Lower leg skin (tissue), 4 donors: ENCODE data around the gene MID1. TPM values are rescaled to one million over a fixed set of nuclear protein-coding genes. Genes with fewer than 3 reads are reported as not detected.

ENCODE experiments used
- DNase-seq, 2 donors: peaks; one replicate each; pipeline ENCODE4 v3.0.0-alpha.2; 2019; ENCODE audit warnings: low spot score in 2 of 2
- H3K4me3 ChIP-seq: fragments of 200-600 bp; sonication (generic); 2 replicates; pipeline ENCODE4 v1.5.1; 2017; ENCODE audit warnings: mild to moderate bottlenecking, low read depth; ENCODE audit not compliant: poor library complexity, severe bottlenecking
- CTCF ChIP-seq, 3 donors: fragments of 450-650 bp; IDR thresholded peaks; one replicate each; pipeline ENCODE4 v1.5.1; 2016; ENCODE audit warnings: antibody characterized with exemption in 3 of 3, mild to moderate bottlenecking in 3 of 3, moderate library complexity in 2 of 3
- POLR2A ChIP-seq, 2 donors: fragments of 450-650 bp; IDR thresholded peaks; one replicate each; pipeline ENCODE4 v1.6.1; 2016 to 2017; ENCODE audit warnings: antibody characterized with exemption in 2 of 2, mild to moderate bottlenecking in 1 of 2, moderate library complexity in 1 of 2
- WGBS, 2 donors: methylation state at CpG; one replicate each; pipeline ENCODE4 v1.1.5; 2018; 5-methylcytosine and 5-hydroxymethylcytosine counted together
- intact Hi-C: fragments of 100-400 bp; cut with DNase I; formaldehyde crosslinking; loops from one replicate; pipeline ENCODE4 v1.15.0; 2023; ENCODE audit warnings: low total_unique reads
- total RNA-seq, 4 donors: library from RNA; depleted of rRNA; stranded (reverse); fragments of >200 nt; gene quantifications; one replicate each; pipeline ENCODE4 v1.1.0, GENCODE V29; 2016

Gene MID1
- total RNA-seq, 4 donors from 2014 or later: 2.7 to 7.2 (median 3.9) TPM

- no peak for TF ChIP-seq CTCF (IDR thresholded peaks at IDR 0.05)
- no peak for TF ChIP-seq POLR2A (IDR thresholded peaks at IDR 0.05)
- H3K4me3 ChIP-seq: no peak overlapping the region
- no peak for DNase-seq
- intact Hi-C loops: loop anchor here (5.0 kb wide), 1 partner anchor 802 kb away; no protein-coding TSS in a partner anchor
- 65 to 71% methylated on average over 2 of the region's 2 CpGs for WGBS, 2 donors
Measured at GRCh38 chrX:10444204-10444603, 176.2 kb downstream of the MID1 start.

GRCh38 chrX:10441464-10441863, 178.9 kb downstream of the MID1 start:
- no peak for DNase-seq
- 61 to 80% methylated on average over 1 of the region's 1 CpG for WGBS, 2 donors
- no peak for TF ChIP-seq CTCF (IDR thresholded peaks at IDR 0.05)
- TF ChIP-seq POLR2A (IDR thresholded peaks at IDR 0.05): no peak
- no peak overlapping the region for H3K4me3 ChIP-seq
- intact Hi-C loops: loop anchor here (5.0 kb wide), 1 partner anchor 799 kb away; no protein-coding TSS in a partner anchor

DNA sequence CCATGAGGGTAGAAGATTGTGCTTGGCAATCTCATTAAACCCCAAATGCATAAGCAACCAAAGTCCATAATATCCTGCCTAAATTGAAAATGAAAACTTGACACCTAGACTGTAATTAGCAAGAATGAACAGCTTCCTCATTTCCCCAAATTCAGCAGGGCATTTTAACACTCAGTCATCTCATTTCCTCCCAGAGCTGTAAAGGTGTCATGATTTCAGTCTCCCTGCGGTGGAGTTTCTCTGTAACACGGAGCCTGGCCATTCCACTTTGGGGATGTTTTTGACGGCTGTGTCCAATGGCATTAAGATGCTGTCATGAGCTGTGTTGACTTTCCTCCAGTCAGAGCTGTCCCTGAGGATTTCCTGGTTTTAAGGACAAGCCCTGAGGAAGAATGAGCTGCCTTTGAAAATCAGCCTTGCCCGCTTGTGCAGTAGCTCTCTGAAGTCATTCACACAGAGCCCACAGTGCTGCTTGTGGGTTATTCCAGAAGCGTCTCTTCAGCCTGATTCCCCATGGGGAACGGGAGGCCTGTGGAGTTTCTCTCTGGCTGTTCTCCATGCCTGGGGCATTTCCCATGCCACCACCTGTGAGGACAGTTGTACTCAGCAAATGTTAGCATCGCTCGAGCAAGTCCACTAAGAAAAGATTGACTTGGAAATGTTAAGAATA, 187.0 kb downstream of the MID1 start:
- WGBS, 2 donors: 78 to 85% methylated on average over 4 to 8 of the region's 8 CpGs
- no peak overlapping the region for H3K4me3 ChIP-seq
- no peak for DNase-seq
- intact Hi-C loops: no loop called here
- no peak for TF ChIP-seq POLR2A (IDR thresholded peaks at IDR 0.05)
- no peak for TF ChIP-seq CTCF (IDR thresholded peaks at IDR 0.05)

GRCh38 chrX:10429908-10430307, 190.5 kb downstream of the MID1 start:
- intact Hi-C loops: no loop called here
- TF ChIP-seq POLR2A (IDR thresholded peaks at IDR 0.05) (no peak), CTCF (IDR thresholded peaks at IDR 0.05) (no peak)
- WGBS, 2 donors: 80 to 87% methylated on average over 3 to 5 of the region's 5 CpGs
- no peak overlapping the region for H3K4me3 ChIP-seq
- no peak for DNase-seq

- no peak for TF ChIP-seq POLR2A (IDR thresholded peaks at IDR 0.05)
- TF ChIP-seq CTCF (IDR thresholded peaks at IDR 0.05): no peak
- intact Hi-C loops: no loop called here
- no peak for DNase-seq
- H3K4me3 ChIP-seq: no peak overlapping the region
Measured at GRCh38 chrX:10427249-10427648, 193.1 kb downstream of the MID1 start.

DNA sequence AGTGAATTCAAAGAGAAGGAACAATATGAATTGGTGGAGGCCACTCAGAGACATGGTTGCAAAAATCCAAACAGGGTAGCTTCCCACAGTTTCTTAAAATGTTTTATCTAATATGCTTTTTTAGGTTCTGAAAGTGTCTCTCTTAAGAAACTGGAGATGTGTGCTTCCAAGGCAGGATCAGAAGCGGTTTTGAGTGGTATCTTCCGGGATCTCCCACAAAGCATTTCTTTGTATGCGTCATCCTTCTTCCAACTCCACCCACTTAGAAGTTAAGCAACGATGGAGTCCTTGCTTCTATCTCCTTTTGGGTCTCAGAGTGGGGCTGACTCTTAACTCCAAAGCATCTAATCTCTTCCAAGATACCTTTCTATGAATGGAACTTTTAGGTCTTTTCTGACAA, 196.7 kb downstream of the MID1 start:
- DNase-seq: no peak
- intact Hi-C loops: no loop called here
- TF ChIP-seq CTCF (IDR thresholded peaks at IDR 0.05): no peak
- TF ChIP-seq POLR2A (IDR thresholded peaks at IDR 0.05): no peak
- 69 to 88% methylated on average over 4 of the region's 4 CpGs for WGBS, 2 donors
- no peak overlapping the region for H3K4me3 ChIP-seq
